Neutrophil (primary cell): ENCODE results near the gene HUS1.

Source experiments
- H3K27ac ChIP-seq: fragments of 200-600 bp; sonication (generic); 2 replicates; pipeline ENCODE4 v1.5.1; 2016; ENCODE audit warnings: mild to moderate bottlenecking, moderate library complexity
- H3K27me3 ChIP-seq: fragments of 200-600 bp; sonication (generic); 2 replicates; pipeline ENCODE4 v1.6.0; 2016; ENCODE audit warnings: mild to moderate bottlenecking
- H3K36me3 ChIP-seq: fragments of 200-600 bp; sonication (generic); 2 replicates; pipeline ENCODE4 v1.5.1; 2017
- H3K4me1 ChIP-seq, 2 experiments: fragments of 200-600 bp in 1 of 2; sonication (generic) in 1 of 2; 1 replicate in 1 of 2; 2 replicates in 1 of 2; pipeline versions ENCODE4 v1.5.1 to v1.6.1; 2013 to 2016; ENCODE audit warnings: low read depth in 1 of 2, low read length in 1 of 2, mild to moderate bottlenecking in 1 of 2, moderate library complexity in 1 of 2; ENCODE audit not compliant: control insufficient read depth in 1 of 2, insufficient read depth in 1 of 2
- H3K4me3 ChIP-seq, 2 experiments: fragments of 200-600 bp in 1 of 2; sonication (generic) in 1 of 2; 1 replicate in 1 of 2; 2 replicates in 1 of 2; pipeline ENCODE4 v1.5.1; 2013 to 2016; ENCODE audit warnings: low read depth in 1 of 2, low read length in 1 of 2, mild to moderate bottlenecking in 1 of 2, moderate library complexity in 1 of 2
- H3K9me3 ChIP-seq: fragments of 200-600 bp; sonication (generic); 2 replicates; pipeline ENCODE4 v1.5.1; 2016
- CTCF ChIP-seq: fragments of 200-600 bp; sonication (generic); IDR thresholded peaks from 2 replicates; pipeline ENCODE4 v1.5.1; 2016; ENCODE audit warnings: antibody characterized with exemption

HUS1 gene

GRCh38 chr7:47936323-47936722 is 43.1 kb downstream of the HUS1 start:
- H3K27ac ChIP-seq: no peak overlapping the region
- no peak overlapping the region for H3K4me3 ChIP-seq
- H3K36me3 ChIP-seq: no peaks in the 10 kb centered on the region
- H3K9me3 ChIP-seq: no peaks in the 10 kb centered on the region
- H3K27me3 ChIP-seq: no peaks in the 10 kb centered on the region
- TF ChIP-seq CTCF: no peak
- H3K4me1 ChIP-seq: peaks cover 7 to 9% of the 10 kb centered on the region in 2 experiments

- Histone ChIP-seq H3K9me3 (no peaks in the 10 kb centered on the region), H3K27ac (no peak overlapping the region), H3K4me1 (peaks cover 0 to 2% of the 10 kb centered on the region in 2 experiments), H3K27me3 (no peaks in the 10 kb centered on the region), H3K36me3 (no peaks in the 10 kb centered on the region), H3K4me3 (no peak overlapping the region)
- TF ChIP-seq CTCF: no peak
Measured at GRCh38 chr7:47935336-47935735, 44.1 kb downstream of the HUS1 start.

GRCh38 chr7:47934831-47935230 is 44.6 kb downstream of the HUS1 start:
- Histone ChIP-seq H3K4me3 (no peak overlapping the region), H3K4me1 (no peaks in the 10 kb centered on the region), H3K9me3 (no peaks in the 10 kb centered on the region), H3K27ac (no peak overlapping the region), H3K27me3 (no peaks in the 10 kb centered on the region), H3K36me3 (no peaks in the 10 kb centered on the region)
- no peak for TF ChIP-seq CTCF

GRCh38 chr7:47933215-47933614 is 46.2 kb downstream of the HUS1 start:
- TF ChIP-seq CTCF: no peak
- no peak overlapping the region for H3K27ac ChIP-seq
- no peak overlapping the region for H3K4me3 ChIP-seq
- H3K36me3 ChIP-seq: no peaks in the 10 kb centered on the region
- H3K4me1 ChIP-seq: no peaks in the 10 kb centered on the region
- no peaks in the 10 kb centered on the region for H3K27me3 ChIP-seq
- no peaks in the 10 kb centered on the region for H3K9me3 ChIP-seq

GRCh38 chr7:47932466-47933037 is 46.9 kb downstream of the HUS1 start:
- no peaks in the 10 kb centered on the region for H3K4me1 ChIP-seq
- H3K27me3 ChIP-seq: no peaks in the 10 kb centered on the region
- TF ChIP-seq CTCF: no peak
- H3K4me3 ChIP-seq: no peak overlapping the region
- no peaks in the 10 kb centered on the region for H3K9me3 ChIP-seq
- H3K36me3 ChIP-seq: no peaks in the 10 kb centered on the region
- no peak overlapping the region for H3K27ac ChIP-seq

GRCh38 chr7:47932016-47932415 is 47.4 kb downstream of the HUS1 start:
- no peak for TF ChIP-seq CTCF
- no peaks in the 10 kb centered on the region for H3K9me3 ChIP-seq
- H3K4me1 ChIP-seq: no peaks in the 10 kb centered on the region
- no peak overlapping the region for H3K27ac ChIP-seq
- no peaks in the 10 kb centered on the region for H3K27me3 ChIP-seq
- no peak overlapping the region for H3K4me3 ChIP-seq
- no peaks in the 10 kb centered on the region for H3K36me3 ChIP-seq
